Activated T-cell treated with anti-CD3 and anti-CD28 coated beads, Interleukin-2, amount 50 U/mL, for 72 hours (primary cell): Measurements from ENCODE around the gene NRG3. TPM values are rescaled to one million over a fixed set of nuclear protein-coding genes. Genes with fewer than 3 reads are reported as not detected.

Experiments
- ATAC-seq, 2 donors: fragments of 150-1000 bp; cut with Tn5 transposase; replicated peaks in 1 of 2; 2 replicates each; pipeline ENCODE4 v1.10.0; 2021; ENCODE audit warnings: moderate library complexity in 2 of 2, mild to moderate bottlenecking in 1 of 2
- DNase-seq, 2 donors: peaks; one replicate each; pipeline ENCODE4 v3.0.0; 2021 to 2022; ENCODE audit warnings: mixed read lengths in 1 of 2
- H3K27ac Mint-ChIP-seq: one replicate; pipeline ENCODE4 v1.8.0; 2022; ENCODE audit warnings: mild to moderate bottlenecking, moderate library complexity, mixed read lengths
- H3K27me3 Mint-ChIP-seq: one replicate; pipeline ENCODE4 v1.8.0; 2022; ENCODE audit warnings: low read depth, mixed read lengths
- H3K36me3 Mint-ChIP-seq, 2 donors: one replicate each; pipeline ENCODE4 v1.8.0; 2022; ENCODE audit warnings: mixed read lengths in 2 of 2, mild to moderate bottlenecking in 1 of 2; ENCODE audit not compliant: insufficient read depth in 2 of 2
- H3K4me1 Mint-ChIP-seq: one replicate; pipeline ENCODE4 v1.8.0; 2022; ENCODE audit warnings: low read depth, mixed read lengths
- H3K4me3 Mint-ChIP-seq, 2 donors: one replicate each; pipeline ENCODE4 v1.8.0; 2022; ENCODE audit warnings: mild to moderate bottlenecking in 2 of 2, mixed read lengths in 2 of 2, moderate library complexity in 2 of 2
- H3K9me3 Mint-ChIP-seq, 2 donors: one replicate each; pipeline ENCODE4 v1.8.0; 2022; ENCODE audit warnings: mixed read lengths in 2 of 2
- total RNA-seq, 2 donors: library from RNA; stranded (reverse); gene quantifications; one replicate each; pipeline ENCODE4 v1.2.3, GENCODE V29; 2022

The NRG3 gene
- total RNA-seq, 2 donors from 2014 or later = not detected

DNA sequence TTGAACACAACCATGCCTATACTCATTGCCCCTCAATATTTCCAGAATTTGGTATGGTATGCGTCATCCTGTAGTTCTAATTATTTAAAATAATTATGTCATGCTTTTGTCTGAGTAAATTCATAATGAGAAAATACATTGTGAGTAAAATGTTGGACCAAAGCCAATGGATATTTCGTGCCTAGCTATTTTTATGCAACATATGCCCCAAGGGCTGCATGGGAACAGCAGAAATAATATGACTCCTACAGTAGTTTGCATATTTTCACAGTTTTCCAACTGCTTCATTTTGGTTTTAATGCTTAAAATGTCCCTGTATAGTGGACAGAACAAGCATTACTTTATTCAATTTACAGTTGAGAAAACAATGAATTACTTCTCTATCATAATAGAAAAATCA, 1148.7 kb downstream of the NRG3 start:
- DNase-seq (no peak), ATAC-seq (no peak)
- Mint-ChIP-seq H3K27ac (no peak overlapping the region), H3K4me3 (no peak overlapping the region), H3K4me1 (no peaks in the 10 kb centered on the region), H3K27me3 (no peaks in the 10 kb centered on the region), H3K9me3 (peaks cover 5 to 12% of the 10 kb centered on the region in 2 donors), H3K36me3 (no peaks in the 10 kb centered on the region)
